IMR-90 (cell line): ENCODE results near the gene PRUNE2. TPM values are rescaled to one million over a fixed set of nuclear protein-coding genes. Genes with fewer than 3 reads are reported as not detected.

ENCODE experiments used
- ATAC-seq: fragments of 200-7000 bp; cut with Tn5 transposase; 2 replicates; pipeline ENCODE4 v1.9.1; 2020; ENCODE audit warnings: low read depth, mild to moderate bottlenecking, moderate library complexity
- BruUV-seq: library from RNA; stranded (reverse); fragments of 400-500 nt; replicated peaks from 2 replicates; lab custom pipeline; 2021; lab: Mats Ljungman, UMichigan
- CTCF ChIA-PET: fragments of 300-600 bp; formaldehyde crosslinking; extraction: SDS; loops from one replicate; lab custom pipeline; 2021; ENCODE audit warnings: antibody characterized with exemption; lab: Yijun Ruan, JAX
- POLR2A ChIA-PET: fragments of 300-600 bp; sonication (Branson Sonifier 250); formaldehyde crosslinking; loops from one replicate; lab custom pipeline; 2022; ENCODE audit warnings: antibody characterized with exemption; ENCODE audit not compliant: unreplicated experiment; lab: Charles Lee
- DNase-seq: peaks from one replicate; pipeline ENCODE4 v3.0.0; 2013
- H2AFZ ChIP-seq: replicated peaks from 2 replicates; pipeline ENCODE3; 2013; ENCODE audit warnings: low read length, mild to moderate bottlenecking; ENCODE audit not compliant: poor library complexity
- H2AK5ac ChIP-seq: 2 replicates; pipeline ENCODE4 v1.6.1; 2013; ENCODE audit warnings: low read depth, low read length, inconsistent platforms
- H2AK9ac ChIP-seq: replicated peaks from 2 replicates; pipeline ENCODE3; 2013; ENCODE audit warnings: mild to moderate bottlenecking, low read depth, low read length, moderate library complexity; ENCODE audit not compliant: poor library complexity
- H2BK120ac ChIP-seq: 2 replicates; pipeline ENCODE4 v1.6.1; 2013; ENCODE audit warnings: low read depth, low read length, inconsistent platforms
- H2BK15ac ChIP-seq: 3 replicates; pipeline ENCODE4 v1.6.1; 2013; ENCODE audit warnings: low read depth, low read length, inconsistent platforms
- H2BK20ac ChIP-seq: 2 replicates; pipeline ENCODE4 v1.6.1; 2013; ENCODE audit warnings: low read depth, mild to moderate bottlenecking, inconsistent platforms, low read length, moderate library complexity
- H2BK5ac ChIP-seq: 2 replicates; pipeline ENCODE4 v1.6.1; 2013; ENCODE audit warnings: mild to moderate bottlenecking, low read depth, low read length, inconsistent platforms; ENCODE audit not compliant: poor library complexity, severe bottlenecking
- H3K14ac ChIP-seq: replicated peaks from 2 replicates; pipeline ENCODE4 v1.6.1; 2013; ENCODE audit warnings: low read depth, low read length, inconsistent platforms
- H3K18ac ChIP-seq: 2 replicates; pipeline ENCODE4 v1.6.1; 2013; ENCODE audit warnings: low read depth, low read length, control low read depth
- H3K23ac ChIP-seq: 2 replicates; pipeline ENCODE4 v1.6.1; 2013; ENCODE audit warnings: low read depth, low read length, inconsistent platforms
- H3K27ac ChIP-seq: 2 replicates; pipeline ENCODE4 v1.5.1; 2013; ENCODE audit warnings: mild to moderate bottlenecking, control low read depth, low read length; ENCODE audit not compliant: insufficient read depth
- H3K27me3 ChIP-seq: 2 replicates; pipeline ENCODE4 v1.6.1; 2013; ENCODE audit warnings: low read length; ENCODE audit not compliant: control insufficient read depth, insufficient read depth
- H3K36me3 ChIP-seq: 2 replicates; pipeline ENCODE4 v1.6.1; 2013; ENCODE audit warnings: low read length, mixed read lengths; ENCODE audit not compliant: control insufficient read depth, insufficient read depth
- H3K4ac ChIP-seq: 2 replicates; pipeline ENCODE4 v1.6.1; 2013; ENCODE audit warnings: low read depth, low read length, inconsistent platforms
- H3K4me1 ChIP-seq: 2 replicates; pipeline ENCODE4 v1.6.1; 2013; ENCODE audit warnings: low read length, mixed read lengths; ENCODE audit not compliant: control insufficient read depth, insufficient read depth
- H3K4me2 ChIP-seq: 2 replicates; pipeline ENCODE4 v1.6.1; 2013; ENCODE audit warnings: low read depth, mild to moderate bottlenecking, control low read depth, low read length, moderate library complexity
- H3K4me3 ChIP-seq: 2 replicates; pipeline ENCODE4 v1.5.1; 2013; ENCODE audit warnings: low read depth, mild to moderate bottlenecking, control low read depth, low read length, moderate library complexity; ENCODE audit not compliant: insufficient read depth
- H3K56ac ChIP-seq: 2 replicates; pipeline ENCODE4 v1.6.1; 2013; ENCODE audit warnings: low read length, inconsistent platforms; ENCODE audit not compliant: insufficient read depth; ENCODE audit errors: extremely low read depth
- H3K79me1 ChIP-seq, 2 experiments: 2 replicates each; pipeline ENCODE4 v1.6.1; 2013; ENCODE audit warnings: low read length in 2 of 2, inconsistent platforms in 1 of 2, low read depth in 1 of 2
- H3K9ac ChIP-seq: 2 replicates; pipeline ENCODE4 v1.6.1; 2013; ENCODE audit warnings: low read depth, low read length, control low read depth
- H3K9me1 ChIP-seq: 2 replicates; pipeline ENCODE4 v1.6.1; 2013; ENCODE audit warnings: low read length, inconsistent platforms; ENCODE audit not compliant: insufficient read depth
- H3K9me3 ChIP-seq: 2 replicates; pipeline ENCODE4 v1.6.1; 2013; ENCODE audit warnings: low read length; ENCODE audit not compliant: control insufficient read depth, insufficient read depth
- H4K20me1 ChIP-seq: 2 replicates; pipeline ENCODE4 v1.6.1; 2013; ENCODE audit warnings: low read length, inconsistent platforms; ENCODE audit not compliant: insufficient read depth
- H4K5ac ChIP-seq: 2 replicates; pipeline ENCODE4 v1.6.1; 2013; ENCODE audit warnings: mild to moderate bottlenecking, low read depth, low read length, control low read depth
- H4K8ac ChIP-seq, 2 experiments: 2 replicates each; pipeline ENCODE4 v1.6.1; 2013; ENCODE audit warnings: low read depth in 2 of 2, low read length in 2 of 2, control low read depth in 1 of 2, inconsistent platforms in 1 of 2
- H4K91ac ChIP-seq: 2 replicates; pipeline ENCODE4 v1.6.1; 2013; ENCODE audit warnings: low read depth, low read length, inconsistent platforms; ENCODE audit not compliant: insufficient read depth
- RFX5 ChIP-seq: IDR thresholded peaks from 2 replicates; pipeline ENCODE4 v1.8.0; 2012; ENCODE audit warnings: low read depth, mild to moderate bottlenecking, low read length, moderate library complexity
- WGBS, 2 experiments: methylation state at CpG; one replicate each; pipeline versions ENCODE4 v1.1.5 to v1.1.7; 2013; ENCODE audit warnings: missing lambda C conversion rate in 2 of 2; ENCODE audit not compliant: insufficient read length in 1 of 2; ENCODE audit errors: extremely low coverage in 2 of 2; 5-methylcytosine and 5-hydroxymethylcytosine counted together
- dilution Hi-C: fragments of 300-500 bp; cut with HindIII; formaldehyde crosslinking; loops from one replicate; pipeline ENCODE4 v1.14.3; 2018; ENCODE audit warnings: low sequenced_read_pairs; ENCODE audit not compliant: unreplicated experiment
- in situ Hi-C: fragments of 300-500 bp; cut with MboI; formaldehyde crosslinking; loops from 3 replicates; pipeline ENCODE4 v1.14.3; 2019; ENCODE audit warnings: low sequenced_read_pairs, inconsistent platforms, mixed read lengths
- intact Hi-C: fragments of 100-400 bp; cut with micrococcal nuclease; formaldehyde crosslinking; loops from 2 replicates; pipeline ENCODE4 v1.10.0; 2022
- polyA plus RNA-seq, 3 experiments: library from polyadenylated mRNA; depleted of rRNA; stranded (reverse); fragments of >200 nt; gene quantifications; 2 replicates each; pipeline ENCODE4 v1.2.3, GENCODE V29; 2012; ENCODE audit warnings: low replicate concordance in 1 of 3
- total RNA-seq: library from RNA; depleted of rRNA; stranded (reverse); fragments of >200 nt; gene quantifications from 2 replicates; pipeline ENCODE4 v1.2.3, GENCODE V29; 2012

PRUNE2 gene
- total and polyA plus RNA-seq, 2 of the 4 experiments (the other 2 are of a cell fraction) = 0.70 to 1.6 TPM

- no CpG with 5 or more reads among the region's 5 CpGs for WGBS, 2 experiments
- H3K9ac ChIP-seq = no peak overlapping the region
- no peaks in the 10 kb centered on the region for H3K9me3 ChIP-seq
- H4K8ac ChIP-seq = no peak overlapping the region
- TF ChIP-seq RFX5 = no peak
- H3K27ac ChIP-seq = no peak overlapping the region
- ATAC-seq (no peak), DNase-seq (no peak)
- H3K4me1 ChIP-seq = no peaks in the 10 kb centered on the region
- BruUV-seq = no TSS peak
- H3K4me2 ChIP-seq = no peak overlapping the region
- H3K27me3 ChIP-seq = peaks cover 4% of the 10 kb centered on the region
- no peak overlapping the region for H2BK120ac ChIP-seq
- H2BK15ac ChIP-seq = no peak overlapping the region
- H2AFZ ChIP-seq = no peak overlapping the region
- H2BK5ac ChIP-seq = no peak overlapping the region
- no peak overlapping the region for H3K4me3 ChIP-seq
- no peaks in the 10 kb centered on the region for H3K36me3 ChIP-seq
- H3K56ac ChIP-seq = no peak overlapping the region
- H2BK20ac ChIP-seq = no peak overlapping the region
- no peak overlapping the region for H4K5ac ChIP-seq
- no peak overlapping the region for H4K91ac ChIP-seq
- H2AK9ac ChIP-seq = no peak overlapping the region
- no peak overlapping the region for H2AK5ac ChIP-seq
- H3K18ac ChIP-seq = no peak overlapping the region
- ChIA-PET POLR2A (no interaction called here), CTCF (no interaction called here)
- H4K20me1 ChIP-seq = no peaks in the 10 kb centered on the region
- dilution Hi-C loops (no loop called here), in situ Hi-C loops (no loop called here), intact Hi-C loops (no loop called here)
- no peak overlapping the region for H3K23ac ChIP-seq
- H3K14ac ChIP-seq = no peak overlapping the region
- no peaks in the 10 kb centered on the region for H3K9me1 ChIP-seq
- no peak overlapping the region for H3K4ac ChIP-seq
- no peaks in the 10 kb centered on the region for H3K79me1 ChIP-seq
Measured at GRCh38 chr9:76796296-76796695, 109.6 kb downstream of the PRUNE2 start.
